ENCODE data around the gene PBX3.

Gene PBX3

GRCh38 chr9:125970340-125970739 is 223.2 kb downstream of the PBX3 start:
- DNase-seq (ENCODE audit: low read depth): no peak
- H3K4me3 ChIP-seq (ENCODE audit: low read depth, low read length): no peak overlapping the region
- TF ChIP-seq CTCF (IDR thresholded peaks at IDR 0.05; ENCODE audit: low read depth, low read length, missing control alignments): no peak

- TF ChIP-seq CTCF (IDR thresholded peaks at IDR 0.05; ENCODE audit: low read depth, low read length, missing control alignments): no peak
- DNase-seq (ENCODE audit: low read depth): no peak
- no peak overlapping the region for H3K4me3 ChIP-seq (ENCODE audit: low read depth, low read length)
These were observed 223.9 kb downstream of the PBX3 start for GRCh38 chr9:125971050-125971449.

- no peak for DNase-seq (ENCODE audit: low read depth)
- no peak for TF ChIP-seq CTCF (IDR thresholded peaks at IDR 0.05; ENCODE audit: low read depth, low read length, missing control alignments)
- H3K4me3 ChIP-seq (ENCODE audit: low read depth, low read length): no peak overlapping the region
These were observed 225.0 kb downstream of the PBX3 start for GRCh38 chr9:125972012-125972729.

- TF ChIP-seq CTCF (IDR thresholded peaks at IDR 0.05; ENCODE audit: low read depth, low read length, missing control alignments): no peak
- no peak for DNase-seq (ENCODE audit: low read depth)
- no peak overlapping the region for H3K4me3 ChIP-seq (ENCODE audit: low read depth, low read length)
These were observed 226.4 kb downstream of the PBX3 start for GRCh38 chr9:125973547-125973946.

GRCh38 chr9:125974705-125975104 is 227.5 kb downstream of the PBX3 start:
- H3K4me3 ChIP-seq (ENCODE audit: low read depth, low read length): no peak overlapping the region
- no peak for TF ChIP-seq CTCF (IDR thresholded peaks at IDR 0.05; ENCODE audit: low read depth, low read length, missing control alignments)

GRCh38 chr9:125977223-125977622 is 230.1 kb downstream of the PBX3 start:
- no peak overlapping the region for H3K4me3 ChIP-seq (ENCODE audit: low read depth, low read length)
- no peak for TF ChIP-seq CTCF (IDR thresholded peaks at IDR 0.05; ENCODE audit: low read depth, low read length, missing control alignments)
- DNase-seq (ENCODE audit: low read depth): no peak

More at GRCh38 chr9:125974705-125975104, 227.5 kb downstream of the PBX3 start:
- no peak for DNase-seq (ENCODE audit: low read depth)

- no peak for DNase-seq (ENCODE audit: low read depth)
- no peak overlapping the region for H3K4me3 ChIP-seq (ENCODE audit: low read depth, low read length)
- TF ChIP-seq CTCF (IDR thresholded peaks at IDR 0.05; ENCODE audit: low read depth, low read length, missing control alignments): no peak
These were observed 232.2 kb downstream of the PBX3 start for GRCh38 chr9:125979383-125979782.

All from GM12864 (cell line).